ENCODE results near the gene HSD11B1.
A peak's percentile ranks its signal among the peaks of the same experiment; 100 is the strongest.

HSD11B1 gene

DNA sequence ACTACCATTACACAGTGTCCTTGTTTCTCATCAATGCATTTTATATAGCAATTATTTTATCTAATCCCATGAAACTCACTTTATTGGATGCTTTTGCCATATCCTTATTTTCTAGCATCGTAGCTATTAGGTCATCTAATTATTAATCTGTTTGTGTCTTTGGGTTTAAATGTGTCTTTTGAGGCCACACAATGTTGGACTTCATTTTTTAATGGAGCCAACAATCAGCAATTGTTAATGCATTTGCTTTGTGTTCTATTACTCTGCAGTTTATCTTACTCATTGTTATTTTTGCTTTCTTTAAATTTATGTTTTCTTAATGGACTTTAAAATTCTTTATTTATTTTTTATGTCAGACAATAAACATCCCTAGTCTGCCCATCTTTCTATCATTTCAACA is 1.8 kb upstream of the HSD11B1 start:
- TF ChIP-seq, protein P1, sequence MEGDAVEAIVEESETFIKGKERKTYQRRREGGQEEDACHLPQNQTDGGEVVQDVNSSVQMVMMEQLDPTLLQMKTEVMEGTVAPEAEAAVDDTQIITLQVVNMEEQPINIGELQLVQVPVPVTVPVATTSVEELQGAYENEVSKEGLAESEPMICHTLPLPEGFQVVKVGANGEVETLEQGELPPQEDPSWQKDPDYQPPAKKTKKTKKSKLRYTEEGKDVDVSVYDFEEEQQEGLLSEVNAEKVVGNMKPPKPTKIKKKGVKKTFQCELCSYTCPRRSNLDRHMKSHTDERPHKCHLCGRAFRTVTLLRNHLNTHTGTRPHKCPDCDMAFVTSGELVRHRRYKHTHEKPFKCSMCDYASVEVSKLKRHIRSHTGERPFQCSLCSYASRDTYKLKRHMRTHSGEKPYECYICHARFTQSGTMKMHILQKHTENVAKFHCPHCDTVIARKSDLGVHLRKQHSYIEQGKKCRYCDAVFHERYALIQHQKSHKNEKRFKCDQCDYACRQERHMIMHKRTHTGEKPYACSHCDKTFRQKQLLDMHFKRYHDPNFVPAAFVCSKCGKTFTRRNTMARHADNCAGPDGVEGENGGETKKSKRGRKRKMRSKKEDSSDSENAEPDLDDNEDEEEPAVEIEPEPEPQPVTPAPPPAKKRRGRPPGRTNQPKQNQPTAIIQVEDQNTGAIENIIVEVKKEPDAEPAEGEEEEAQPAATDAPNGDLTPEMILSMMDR (conservative IDR thresholded peaks at IDR 0.05; ENCODE audit: control insufficient read depth, insufficient read depth, low read depth, low read length) = no peak
- DNase-seq (ENCODE audit: low read depth) = no peak
- H3K4me3 ChIP-seq (ENCODE audit: control insufficient read depth, low read depth, low read length) = no peak overlapping the region

DNA sequence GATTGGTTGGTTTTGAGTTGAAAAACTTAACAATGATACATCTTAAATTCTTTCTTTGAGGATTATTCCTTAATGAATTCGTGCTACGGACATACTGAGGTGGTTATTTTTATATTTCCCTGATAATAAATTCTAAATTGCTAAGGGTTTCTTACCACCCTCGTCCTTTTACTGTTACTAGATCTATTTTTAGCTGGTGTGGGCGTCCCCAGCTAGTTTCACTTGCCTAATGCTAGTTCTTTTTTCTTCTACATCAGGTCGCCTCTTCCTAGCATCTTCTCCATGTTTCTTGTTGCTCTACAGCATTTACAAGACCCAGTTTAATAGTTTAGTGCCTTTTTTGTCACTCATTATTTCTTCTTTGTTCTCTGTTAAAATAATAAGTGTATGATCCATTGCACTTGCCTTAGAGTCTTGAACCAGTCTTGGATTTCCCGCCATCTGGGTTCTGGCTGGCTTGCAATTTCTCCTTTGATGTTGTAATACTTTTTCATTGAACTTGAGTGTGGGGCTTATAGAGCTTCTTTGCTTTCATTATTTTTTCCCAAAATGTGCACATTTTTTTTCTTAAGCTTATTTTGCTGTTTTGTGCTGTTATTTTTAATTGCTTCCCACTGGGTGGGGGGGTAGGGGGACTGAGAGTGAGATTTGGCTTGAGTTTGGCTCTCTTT is 677 bp upstream of the HSD11B1 start:
- H3K4me3 ChIP-seq (ENCODE audit: control insufficient read depth, low read depth, low read length) = no peak overlapping the region
- peak; percentile 25 for DNase-seq (ENCODE audit: low read depth)
- TF ChIP-seq, protein P1 (conservative IDR thresholded peaks at IDR 0.05; ENCODE audit: control insufficient read depth, insufficient read depth, low read depth, low read length) = no peak

DNA sequence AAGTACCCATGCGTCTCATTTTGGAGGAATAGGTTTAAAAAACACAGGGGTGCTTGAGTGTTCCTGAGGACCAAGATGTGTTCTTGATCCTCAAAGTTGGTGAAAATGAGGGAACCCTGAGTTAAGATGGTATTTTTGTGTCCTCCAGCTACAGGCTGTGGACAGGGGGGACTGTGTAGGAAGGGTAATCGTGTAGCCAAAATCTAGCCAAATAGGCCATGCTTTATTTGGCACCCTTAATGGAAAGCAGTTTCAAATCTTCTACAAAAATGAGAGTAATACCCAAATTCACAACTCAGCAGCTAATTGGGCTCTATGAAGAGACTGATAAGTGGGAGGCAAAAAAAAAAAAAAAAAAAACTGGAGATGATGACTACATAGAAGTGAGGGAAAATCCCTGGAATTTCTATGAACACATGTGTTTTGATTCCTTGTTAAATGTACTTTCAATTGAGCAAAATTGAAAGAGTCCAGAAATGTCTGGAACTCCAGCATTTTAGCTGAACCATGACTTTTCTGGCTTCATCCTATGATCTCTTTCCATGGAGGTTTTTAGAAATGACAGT is 470 bp downstream of the HSD11B1 start:
- H3K4me3 ChIP-seq (ENCODE audit: control insufficient read depth, low read depth, low read length) = no peak overlapping the region
- peak; percentile 45 for DNase-seq (ENCODE audit: low read depth)
- TF ChIP-seq, protein P1 (conservative IDR thresholded peaks at IDR 0.05; ENCODE audit: control insufficient read depth, insufficient read depth, low read depth, low read length) = no peak

DNA sequence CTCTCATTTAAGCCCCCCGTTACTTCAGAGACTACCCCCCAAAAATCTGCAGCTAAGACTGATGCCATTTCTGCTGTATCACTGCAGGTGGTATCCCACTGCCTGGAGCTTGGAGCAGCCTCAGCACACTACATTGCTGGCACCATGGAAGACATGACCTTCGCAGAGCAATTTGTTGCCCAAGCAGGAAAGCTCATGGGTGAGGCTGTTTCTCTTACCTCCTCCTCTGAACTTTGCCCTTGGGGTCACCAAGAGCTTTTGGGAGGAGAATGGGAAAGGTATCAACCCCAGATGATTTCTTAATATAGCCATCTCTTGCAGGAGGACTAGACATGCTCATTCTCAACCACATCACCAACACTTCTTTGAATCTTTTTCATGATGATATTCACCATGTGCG is 2.0 kb downstream of the HSD11B1 start:
- DNase-seq (ENCODE audit: low read depth) = no peak
- H3K4me3 ChIP-seq (ENCODE audit: control insufficient read depth, low read depth, low read length) = no peak overlapping the region
- TF ChIP-seq, protein P1 (conservative IDR thresholded peaks at IDR 0.05; ENCODE audit: control insufficient read depth, insufficient read depth, low read depth, low read length) = no peak

DNA sequence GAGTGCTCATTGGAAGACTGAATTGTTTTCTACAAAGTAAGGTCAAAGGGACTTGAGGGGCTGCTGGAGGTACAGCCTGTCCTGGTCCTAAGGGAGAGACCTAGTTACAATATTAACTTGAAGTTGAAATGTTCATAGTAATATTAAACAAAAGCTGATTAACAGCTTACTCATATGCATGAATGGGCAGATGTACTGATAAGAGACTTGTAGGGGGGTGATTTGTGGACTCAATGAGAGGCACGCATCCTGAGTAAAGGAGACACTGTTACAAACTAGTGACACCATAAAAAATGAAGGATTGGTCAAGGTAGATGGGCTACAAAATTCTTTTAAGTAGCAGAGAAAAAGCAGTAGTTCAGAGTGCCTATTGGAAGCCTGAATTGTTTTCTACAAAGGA is 2.7 kb downstream of the HSD11B1 start:
- no peak for DNase-seq (ENCODE audit: low read depth)
- H3K4me3 ChIP-seq (ENCODE audit: control insufficient read depth, low read depth, low read length) = no peak overlapping the region
- TF ChIP-seq, protein P1 (conservative IDR thresholded peaks at IDR 0.05; ENCODE audit: control insufficient read depth, insufficient read depth, low read depth, low read length) = no peak

DNA sequence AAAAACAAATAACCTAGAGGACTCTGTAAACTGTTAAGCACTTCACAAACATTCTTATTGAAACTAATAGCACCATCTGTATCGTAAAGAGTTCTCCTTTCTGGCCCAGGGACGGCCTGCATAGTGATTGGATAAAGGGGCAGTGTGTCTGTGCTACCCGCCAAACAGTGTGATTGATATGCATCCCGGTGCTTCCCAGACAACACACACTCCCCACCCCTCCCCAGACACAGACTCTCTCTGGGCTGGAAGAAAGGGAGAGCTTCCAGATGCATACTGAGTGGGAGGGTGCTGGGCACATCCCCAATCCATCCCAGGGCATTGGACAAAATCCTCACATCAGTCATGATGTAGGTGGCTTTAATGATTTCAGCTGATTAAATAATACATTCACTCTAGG is 3.7 kb downstream of the HSD11B1 start:
- TF ChIP-seq, protein P1 (conservative IDR thresholded peaks at IDR 0.05; ENCODE audit: control insufficient read depth, insufficient read depth, low read depth, low read length) = no peak
- H3K4me3 ChIP-seq (ENCODE audit: control insufficient read depth, low read depth, low read length) = no peak overlapping the region
- no peak for DNase-seq (ENCODE audit: low read depth)
